GM04503 (cell line): ENCODE measurements around the gene CLASP1.
A peak's percentile ranks its signal among the peaks of the same experiment; 100 is the strongest.
"Not testable (repeated sequence)": the region's sequence is repeated elsewhere in the genome, so short reads cannot be mapped to it uniquely, and the experiment has no call there.

Experiments
- DNase-seq: peaks from one replicate; pipeline ENCODE4 v3.0.0-alpha.2; 2012; ENCODE audit warnings: low read depth

CLASP1 gene

GRCh38 chr2:121617042-121617599 lies 32.1 kb downstream of the CLASP1 start:
- DNase-seq: no peak

GRCh38 chr2:121613774-121614173 lies 35.5 kb downstream of the CLASP1 start:
- no peak for DNase-seq

GRCh38 chr2:121613152-121613551 lies 36.1 kb downstream of the CLASP1 start:
- no peak for DNase-seq

GRCh38 chr2:121611730-121612705 lies 37.2 kb downstream of the CLASP1 start:
- DNase-seq: no peak

GRCh38 chr2:121611048-121611649 lies 38.1 kb downstream of the CLASP1 start:
- DNase-seq: not testable (repeated sequence)

GRCh38 chr2:121610487-121610874 lies 38.8 kb downstream of the CLASP1 start:
- not testable (repeated sequence) for DNase-seq

GRCh38 chr2:121608967-121609366 lies 40.3 kb downstream of the CLASP1 start:
- DNase-seq: no peak

GRCh38 chr2:121608367-121608766 lies 40.9 kb downstream of the CLASP1 start:
- no peak for DNase-seq

- no peak for DNase-seq
Observed at GRCh38 chr2:121605820-121606733, 43.2 kb downstream of the CLASP1 start.

GRCh38 chr2:121603185-121603584 lies 46.1 kb downstream of the CLASP1 start:
- DNase-seq: no peak

GRCh38 chr2:121599963-121600651 lies 49.2 kb downstream of the CLASP1 start:
- no peak for DNase-seq

GRCh38 chr2:121598087-121598486 lies 51.2 kb downstream of the CLASP1 start:
- DNase-seq: no peak

- peak; percentile 31 for DNase-seq
Observed at GRCh38 chr2:121596221-121597080, 52.8 kb downstream of the CLASP1 start.

GRCh38 chr2:121595012-121595891 lies 54.0 kb downstream of the CLASP1 start:
- DNase-seq: no peak

- no peak for DNase-seq
Observed at GRCh38 chr2:121591199-121591598, 58.1 kb downstream of the CLASP1 start.

- DNase-seq: no peak
Observed at GRCh38 chr2:121588357-121588756, 60.9 kb downstream of the CLASP1 start.

- no peak for DNase-seq
Observed at GRCh38 chr2:121587131-121587530, 62.1 kb downstream of the CLASP1 start.

GRCh38 chr2:121584741-121585140 lies 64.5 kb downstream of the CLASP1 start:
- DNase-seq: no peak

- no peak for DNase-seq
Observed at GRCh38 chr2:121583555-121583954, 65.7 kb downstream of the CLASP1 start.
